Cerebellar nuclear complex (tissue), 1 donor: ENCODE measurements around the gene MAP3K9.

Source experiments
- DNase-seq, 2 experiments: peaks; one replicate each; lab custom pipeline; 2025; lab: John Stamatoyannopoulos, UW

MAP3K9 gene

GRCh38 chr14:70821584-70822529 lies 12.5 kb upstream of the MAP3K9 start:
- DNase-seq = peak in 1 of 2 experiments; percentile 9

- no peak for DNase-seq
Measured at GRCh38 chr14:70816525-70816924, 7.2 kb upstream of the MAP3K9 start.

GRCh38 chr14:70814466-70814865 lies 5.2 kb upstream of the MAP3K9 start:
- no peak for DNase-seq

GRCh38 chr14:70812124-70812818 lies 3.0 kb upstream of the MAP3K9 start:
- no peak for DNase-seq

GRCh38 chr14:70811578-70811977 lies 2.3 kb upstream of the MAP3K9 start:
- no peak for DNase-seq

- no peak for DNase-seq
Measured at GRCh38 chr14:70811050-70811449, 1.7 kb upstream of the MAP3K9 start.

- DNase-seq = no peak
Measured at GRCh38 chr14:70810621-70811020, 1.3 kb upstream of the MAP3K9 start.

- no peak for DNase-seq
Measured at GRCh38 chr14:70808416-70809224, 693 bp downstream of the MAP3K9 start.

- DNase-seq = peak in 1 of 2 experiments; percentile 7
Measured at GRCh38 chr14:70807898-70808415, 1.4 kb downstream of the MAP3K9 start.

GRCh38 chr14:70804556-70805162 lies 4.7 kb downstream of the MAP3K9 start:
- no peak for DNase-seq

- DNase-seq = no peak
Measured at GRCh38 chr14:70803321-70804310, 5.7 kb downstream of the MAP3K9 start.

GRCh38 chr14:70802379-70802778 lies 6.9 kb downstream of the MAP3K9 start:
- DNase-seq = no peak

GRCh38 chr14:70801836-70802235 lies 7.5 kb downstream of the MAP3K9 start:
- no peak for DNase-seq

- DNase-seq = peak; percentile 78 to 83
Measured at GRCh38 chr14:70796551-70796950, 12.8 kb downstream of the MAP3K9 start.

GRCh38 chr14:70794294-70794693 lies 15.0 kb downstream of the MAP3K9 start:
- no peak for DNase-seq

- no peak for DNase-seq
Measured at GRCh38 chr14:70793637-70794036, 15.7 kb downstream of the MAP3K9 start.

- no peak for DNase-seq
Measured at GRCh38 chr14:70792939-70793338, 16.4 kb downstream of the MAP3K9 start.

- DNase-seq = no peak
Measured at GRCh38 chr14:70791971-70792370, 17.3 kb downstream of the MAP3K9 start.

- DNase-seq = peak; percentile 29 to 73
Measured at GRCh38 chr14:70789961-70790360, 19.4 kb downstream of the MAP3K9 start.

- no peak for DNase-seq
Measured at GRCh38 chr14:70789361-70789760, 20.0 kb downstream of the MAP3K9 start.
